Activated naive CD4-positive, alpha-beta T cell treated with anti-CD3 and anti-CD28 coated beads, Interleukin-2, amount 10 ng/mL, durations not matched to agents 5 hours and 36 hours (primary cell): ENCODE data around the gene MCAT. TPM values are rescaled to one million over a fixed set of nuclear protein-coding genes. Genes with fewer than 3 reads are reported as not detected.

Experiments
- total RNA-seq, 2 experiments: library from RNA; stranded (reverse); gene quantifications; one replicate each; pipeline ENCODE4 v1.2.3, GENCODE V29; 2021

MCAT gene
- total RNA-seq = 10 to 100 TPM; 10.5 to 10.7 TPM

GRCh38 chr22:43142880-43143562, at the start of gene MCAT:
MCAT (minus strand) TSS chr22:43143398; CDS start chr22:43143348, 50 bp downstream.

GRCh38 chr22:43186272-43187170, 43.3 kb upstream of the MCAT start, which contains the start of gene TTLL12:
TTLL12 (minus strand) TSS chr22:43187134; CDS start chr22:43187069, 65 bp downstream.

GRCh38 chr22:43151251-43152002, 8.2 kb upstream of the MCAT start, which contains the start of gene TSPO:
TSPO (plus strand) TSS chr22:43151559; CDS start chr22:43159239, 7,680 bp downstream.

GRCh38 chr22:43110444-43110926, 32.7 kb downstream of the MCAT start, which contains the start of gene BIK:
BIK (plus strand) TSS chr22:43110750; CDS start chr22:43124023, 13,273 bp downstream.

GRCh38 chr22:43088984-43089717, 54.0 kb downstream of the MCAT start, which contains the start of gene TTLL1:
TTLL1 (minus strand) TSS chr22:43089391; CDS start chr22:43075586, 13,805 bp downstream.

Other genes starting within 250 kb of the MCAT start
- gene PACSIN2, start 128.2 kb downstream of the MCAT start, total RNA-seq = 10 to 100 TPM; 32.4 to 37.9 TPM
- gene TTLL1, start 54.0 kb downstream of the MCAT start, total RNA-seq = 1 to 10 TPM; 6.0 to 7.6 TPM
- 1 to 10 TPM; 1.4 to 2.3 TPM for gene BIK, start 32.6 kb downstream of the MCAT start, total RNA-seq
- 100 to 1,000 TPM; 124 to 129 TPM for gene TSPO, start 8.2 kb upstream of the MCAT start, total RNA-seq
- 10 to 100 TPM; 40.4 to 41.4 TPM for gene TTLL12, start 43.7 kb upstream of the MCAT start, total RNA-seq
- gene SCUBE1, start 200.0 kb upstream of the MCAT start, total RNA-seq = not detected